ENCODE measurements around the gene ROBO2.

- TF ChIP-seq, protein P1, sequence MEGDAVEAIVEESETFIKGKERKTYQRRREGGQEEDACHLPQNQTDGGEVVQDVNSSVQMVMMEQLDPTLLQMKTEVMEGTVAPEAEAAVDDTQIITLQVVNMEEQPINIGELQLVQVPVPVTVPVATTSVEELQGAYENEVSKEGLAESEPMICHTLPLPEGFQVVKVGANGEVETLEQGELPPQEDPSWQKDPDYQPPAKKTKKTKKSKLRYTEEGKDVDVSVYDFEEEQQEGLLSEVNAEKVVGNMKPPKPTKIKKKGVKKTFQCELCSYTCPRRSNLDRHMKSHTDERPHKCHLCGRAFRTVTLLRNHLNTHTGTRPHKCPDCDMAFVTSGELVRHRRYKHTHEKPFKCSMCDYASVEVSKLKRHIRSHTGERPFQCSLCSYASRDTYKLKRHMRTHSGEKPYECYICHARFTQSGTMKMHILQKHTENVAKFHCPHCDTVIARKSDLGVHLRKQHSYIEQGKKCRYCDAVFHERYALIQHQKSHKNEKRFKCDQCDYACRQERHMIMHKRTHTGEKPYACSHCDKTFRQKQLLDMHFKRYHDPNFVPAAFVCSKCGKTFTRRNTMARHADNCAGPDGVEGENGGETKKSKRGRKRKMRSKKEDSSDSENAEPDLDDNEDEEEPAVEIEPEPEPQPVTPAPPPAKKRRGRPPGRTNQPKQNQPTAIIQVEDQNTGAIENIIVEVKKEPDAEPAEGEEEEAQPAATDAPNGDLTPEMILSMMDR (IDR thresholded peaks at IDR 0.05): no peak
- TF ChIP-seq RFX5 (IDR thresholded peaks at IDR 0.05; ENCODE audit: low read length): no peak
- no peak for TF ChIP-seq TCF12 (IDR thresholded peaks at IDR 0.05)
- no peak for TF ChIP-seq ELF1 (IDR thresholded peaks at IDR 0.05)
- no peak for TF ChIP-seq USF2 (IDR thresholded peaks at IDR 0.05; ENCODE audit: borderline replicate concordance, low read depth, low read length)
- TF ChIP-seq POLR2AphosphoS5 (IDR thresholded peaks at IDR 0.05; ENCODE audit: low read depth, low read length): no peak
- no peak for TF ChIP-seq MXI1 (IDR thresholded peaks at IDR 0.05; ENCODE audit: low read depth, low read length)
- TF ChIP-seq RAD21 (IDR thresholded peaks at IDR 0.05; ENCODE audit: low read length): no peak
- no peak for TF ChIP-seq YY1 (IDR thresholded peaks at IDR 0.05; ENCODE audit: low read depth)
Observed at GRCh38 chr3:77068808-77069207, 28.9 kb downstream of the ROBO2 start.

Measured in SK-N-SH (cell line).